Stimulated activated naive CD8-positive, alpha-beta T cell treated with anti-CD3 and anti-CD28 coated beads, Interleukin-15, Interleukin-2, amounts not matched to agents 100 U/mL and 50 U/mL, for 24 hours (primary cell): ENCODE measurements around the gene SCG2.
"Not testable (repeated sequence)": the region's sequence is repeated elsewhere in the genome, so short reads cannot be mapped to it uniquely, and the experiment has no call there.

Experiments used
- ATAC-seq: fragments of 150-1000 bp; cut with Tn5 transposase; one replicate; pipeline ENCODE4 v1.10.0; 2021
- DNase-seq: peaks from one replicate; pipeline ENCODE4 v3.0.0; 2021

SCG2 gene

GRCh38 chr2:223612501-223612900 is 10.3 kb upstream of the SCG2 start:
- DNase-seq (no peak), ATAC-seq (no peak)

GRCh38 chr2:223611061-223611460 is 8.9 kb upstream of the SCG2 start:
- DNase-seq = no peak
- no peak for ATAC-seq

GRCh38 chr2:223607476-223607875 is 5.3 kb upstream of the SCG2 start:
- DNase-seq (no peak), ATAC-seq (no peak)

- ATAC-seq (no peak), DNase-seq (no peak)
Observed at GRCh38 chr2:223606946-223607345, 4.8 kb upstream of the SCG2 start.

- DNase-seq (no peak), ATAC-seq (no peak)
Observed at GRCh38 chr2:223604231-223604630, 2.1 kb upstream of the SCG2 start.

- ATAC-seq = no peak
Observed at GRCh38 chr2:223602972-223603371, 811 bp upstream of the SCG2 start.

GRCh38 chr2:223601018-223601417 is 1.1 kb downstream of the SCG2 start:
- no peak for ATAC-seq
- no peak for DNase-seq

More at GRCh38 chr2:223602972-223603371, 811 bp upstream of the SCG2 start:
- DNase-seq = no peak

- ATAC-seq (no peak), DNase-seq (no peak)
Observed at GRCh38 chr2:223599640-223600380, 2.4 kb downstream of the SCG2 start.

GRCh38 chr2:223598994-223599639 is 3.0 kb downstream of the SCG2 start:
- DNase-seq = no peak
- ATAC-seq = no peak

- ATAC-seq (no peak), DNase-seq (no peak)
Observed at GRCh38 chr2:223597076-223597475, 5.1 kb downstream of the SCG2 start.

- no peak for DNase-seq
- no peak for ATAC-seq
Observed at GRCh38 chr2:223596208-223596607, 6.0 kb downstream of the SCG2 start.

- no peak for DNase-seq
Observed at GRCh38 chr2:223594831-223595230, 7.3 kb downstream of the SCG2 start.

GRCh38 chr2:223594259-223594658 is 7.9 kb downstream of the SCG2 start:
- DNase-seq = no peak
- ATAC-seq = no peak

More at GRCh38 chr2:223594831-223595230, 7.3 kb downstream of the SCG2 start:
- no peak for ATAC-seq

- ATAC-seq = not testable (repeated sequence)
Observed at GRCh38 chr2:223592689-223593088, 9.5 kb downstream of the SCG2 start.

GRCh38 chr2:223591596-223591995 is 10.6 kb downstream of the SCG2 start:
- no peak for DNase-seq

More at GRCh38 chr2:223592689-223593088, 9.5 kb downstream of the SCG2 start:
- DNase-seq = not testable (repeated sequence)

GRCh38 chr2:223590964-223591363 is 11.2 kb downstream of the SCG2 start:
- DNase-seq (no peak), ATAC-seq (no peak)

More at GRCh38 chr2:223591596-223591995, 10.6 kb downstream of the SCG2 start:
- ATAC-seq = no peak

GRCh38 chr2:223589901-223590300 is 12.3 kb downstream of the SCG2 start:
- ATAC-seq = no peak
- no peak for DNase-seq

GRCh38 chr2:223588251-223588650 is 13.9 kb downstream of the SCG2 start:
- no peak for ATAC-seq
- no peak for DNase-seq

- DNase-seq (no peak), ATAC-seq (no peak)
Observed at GRCh38 chr2:223587301-223587700, 14.9 kb downstream of the SCG2 start.

GRCh38 chr2:223586261-223586660 is 15.9 kb downstream of the SCG2 start:
- DNase-seq = no peak
- no peak for ATAC-seq

- DNase-seq (no peak), ATAC-seq (no peak)
Observed at GRCh38 chr2:223585666-223586065, 16.5 kb downstream of the SCG2 start.

- no peak for ATAC-seq
- DNase-seq = no peak
Observed at GRCh38 chr2:223582001-223582400, 20.2 kb downstream of the SCG2 start.

GRCh38 chr2:223580951-223581350 is 21.2 kb downstream of the SCG2 start:
- DNase-seq (no peak), ATAC-seq (no peak)

- DNase-seq (no peak), ATAC-seq (no peak)
Observed at GRCh38 chr2:223578846-223579245, 23.3 kb downstream of the SCG2 start.
